Measurements from ENCODE around the gene BHLHE40. TPM values are rescaled to one million over a fixed set of nuclear protein-coding genes. Genes with fewer than 3 reads are reported as not detected.
A peak's percentile ranks its signal among the peaks of the same experiment; 100 is the strongest.

Gene BHLHE40
- total and polyA plus RNA-seq, 10 of the 15 experiments (the other 5 are each of a cell fraction or from before 2014, with no cell fraction given), result 25.2 to 106 (median 51.4) TPM

- TF ChIP-seq PRDM15 (CRISPR knock-in tag; IDR thresholded peaks at IDR 0.05) (no peak), DPF2 (IDR thresholded peaks at IDR 0.05) (peak; percentile 94), SPI1 (IDR thresholded peaks at IDR 0.05; ENCODE audit: borderline replicate concordance, insufficient read depth, low read depth, low read length) (no peak), HDAC2 (IDR thresholded peaks at IDR 0.05) (no peak), CEBPZ (IDR thresholded peaks at IDR 0.05; ENCODE audit: low read depth, low read length) (no peak), ZNF217 (IDR thresholded peaks at IDR 0.05) (no peak), WRNIP1 (IDR thresholded peaks at IDR 0.05; ENCODE audit: borderline replicate concordance, low read depth, low read length) (no peak), ZBTB33 (IDR thresholded peaks at IDR 0.05) (no peak), SUPT20H (IDR thresholded peaks at IDR 0.05; ENCODE audit: borderline replicate concordance, control insufficient read depth, low read depth, low read length) (no peak), GABPA (IDR thresholded peaks at IDR 0.05; ENCODE audit: low read depth) (no peak), ZBED1 (IDR thresholded peaks at IDR 0.05; ENCODE audit: borderline replicate concordance) (no peak), ATF3 (IDR thresholded peaks at IDR 0.05; ENCODE audit: borderline replicate concordance, extremely low read depth, low read depth, low read length) (no peak), LARP7 (IDR thresholded peaks at IDR 0.05) (peak; percentile 66), ATF7 (IDR thresholded peaks at IDR 0.05; ENCODE audit: low read depth) (peak; percentile 83), CREB1 (IDR thresholded peaks at IDR 0.05; ENCODE audit: low read depth) (no peak), EZH2 (IDR thresholded peaks at IDR 0.05; ENCODE audit: borderline replicate concordance, control insufficient read depth, low read depth, low read length) (no peak), POLR2AphosphoS2 (IDR thresholded peaks at IDR 0.05; ENCODE audit: low read depth, low read length) (no peak; the same call in 1 of the 2 replicates), RELB (IDR thresholded peaks at IDR 0.05; ENCODE audit: low read depth) (peak; percentile 71), RB1 (IDR thresholded peaks at IDR 0.05; ENCODE audit: borderline replicate concordance) (peak; percentile 1; the same call in 1 of the 2 replicates)
Observed at GRCh38 chr3:4986782-4987537, 7.7 kb downstream of the BHLHE40 start (continued).

Data from GM12878 (cell line).